ENCODE data around the gene C12orf43. TPM values are rescaled to one million over a fixed set of nuclear protein-coding genes. Genes with fewer than 3 reads are reported as not detected.

The C12orf43 gene
- total and polyA plus RNA-seq, 4 donors, result 6.8 to 8.2 (median 7.6) TPM

- TF ChIP-seq GABPA (IDR thresholded peaks at IDR 0.05 in 1 of 2, conservative IDR thresholded peaks at IDR 0.05 in 1 of 2) (no peak), YY1 (IDR thresholded peaks at IDR 0.05) (no peak), NR2F2 (IDR thresholded peaks at IDR 0.05) (no peak), TAF1 (conservative IDR thresholded peaks at IDR 0.05) (no peak)
Observed at GRCh38 chr12:121053706-121054105, 37.4 kb upstream of the C12orf43 start (continued).

GRCh38 chr12:121050725-121051124 lies 34.4 kb upstream of the C12orf43 start:
- no peaks in the 10 kb centered on the region for H3K36me3 ChIP-seq (ENCODE audit: control insufficient read depth in 4 of 4, insufficient read depth in 3 of 4, low read depth in 1 of 4, low read length in 3 of 4)
- no peaks in the 10 kb centered on the region for H3K9me3 ChIP-seq (ENCODE audit: control insufficient read depth in 4 of 4, low read length in 3 of 4)
- no peak overlapping the region for H3K4me3 ChIP-seq (ENCODE audit: low read depth in 1 of 3, low read length in 3 of 3)
- WGBS, result 53% methylated on average over 2 of the region's 2 CpGs
- H3K4me1 ChIP-seq (ENCODE audit: control insufficient read depth in 4 of 4, insufficient read depth in 4 of 4, low read length in 3 of 4), result no peaks in the 10 kb centered on the region
- H3K27me3 ChIP-seq (ENCODE audit: control insufficient read depth in 4 of 4, insufficient read depth in 4 of 4, low read length in 3 of 4), result no peaks in the 10 kb centered on the region
- TF ChIP-seq RAD21 (IDR thresholded peaks at IDR 0.05), result no peak
- TF ChIP-seq REST (IDR thresholded peaks at IDR 0.05), result no peak
- no peak overlapping the region for H3K9ac ChIP-seq (ENCODE audit: low read depth in 1 of 2, low read length in 2 of 2)
- DNase-seq (ENCODE audit: low spot score), result no peak
- no peak overlapping the region for H3K27ac ChIP-seq (ENCODE audit: low read depth in 1 of 2, low read length in 2 of 2)

GRCh38 chr12:121048442-121048841 lies 32.2 kb upstream of the C12orf43 start:
- TF ChIP-seq SP1 (IDR thresholded peaks at IDR 0.05), result no peak
- TF ChIP-seq EGR1 (IDR thresholded peaks at IDR 0.05; ENCODE audit: low read depth in 2 of 2), result no peak
- no peak for TF ChIP-seq CTCF (IDR thresholded peaks at IDR 0.05; ENCODE audit: low read depth, low read length, missing input control)
- TF ChIP-seq JUND (IDR thresholded peaks at IDR 0.05), result no peak
- TF ChIP-seq, protein P1, sequence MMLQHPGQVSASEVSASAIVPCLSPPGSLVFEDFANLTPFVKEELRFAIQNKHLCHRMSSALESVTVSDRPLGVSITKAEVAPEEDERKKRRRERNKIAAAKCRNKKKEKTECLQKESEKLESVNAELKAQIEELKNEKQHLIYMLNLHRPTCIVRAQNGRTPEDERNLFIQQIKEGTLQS (IDR thresholded peaks at IDR 0.05), result no peak
- TF ChIP-seq MAX (IDR thresholded peaks at IDR 0.05), result no peak
- TF ChIP-seq FOXA1 (IDR thresholded peaks at IDR 0.05), result no peak
- TF ChIP-seq HNF4G (IDR thresholded peaks at IDR 0.05), result no peak
- TF ChIP-seq TAF1 (conservative IDR thresholded peaks at IDR 0.05), result no peak
- TF ChIP-seq GABPA (IDR thresholded peaks at IDR 0.05 in 1 of 2, conservative IDR thresholded peaks at IDR 0.05 in 1 of 2), result no peak
- TF ChIP-seq RAD21 (IDR thresholded peaks at IDR 0.05), result no peak
- TF ChIP-seq HNF4A (conservative IDR thresholded peaks at IDR 0.05), result no peak
- no peak for TF ChIP-seq REST (IDR thresholded peaks at IDR 0.05)
- no peak for TF ChIP-seq FOXA2 (IDR thresholded peaks at IDR 0.05)
- TF ChIP-seq RXRA (IDR thresholded peaks at IDR 0.05), result no peak
- no peak for TF ChIP-seq YY1 (IDR thresholded peaks at IDR 0.05)
- no peak for TF ChIP-seq NR2F2 (IDR thresholded peaks at IDR 0.05)
- TF ChIP-seq ZBTB33 (IDR thresholded peaks at IDR 0.05), result no peak
- WGBS, result 77% methylated on average over 7 of the region's 7 CpGs
- Histone ChIP-seq H3K9me3 (ENCODE audit: control insufficient read depth in 4 of 4, low read length in 3 of 4) (no peaks in the 10 kb centered on the region), H3K27ac (ENCODE audit: low read depth in 1 of 2, low read length in 2 of 2) (no peak overlapping the region), H3K36me3 (ENCODE audit: control insufficient read depth in 4 of 4, insufficient read depth in 3 of 4, low read depth in 1 of 4, low read length in 3 of 4) (no peaks in the 10 kb centered on the region), H3K27me3 (ENCODE audit: control insufficient read depth in 4 of 4, insufficient read depth in 4 of 4, low read length in 3 of 4) (no peaks in the 10 kb centered on the region), H3K4me3 (ENCODE audit: low read depth in 1 of 3, low read length in 3 of 3) (no peak overlapping the region), H3K4me1 (ENCODE audit: control insufficient read depth in 4 of 4, insufficient read depth in 4 of 4, low read length in 3 of 4) (no peaks in the 10 kb centered on the region), H3K9ac (ENCODE audit: low read depth in 1 of 2, low read length in 2 of 2) (no peak overlapping the region)
- no peak for DNase-seq (ENCODE audit: low spot score)
